ENCODE results near the gene F8.

GRCh38 chrX:154791939-154792338 lies 230.6 kb downstream of the F8 start:
- TF ChIP-seq, protein P1, sequence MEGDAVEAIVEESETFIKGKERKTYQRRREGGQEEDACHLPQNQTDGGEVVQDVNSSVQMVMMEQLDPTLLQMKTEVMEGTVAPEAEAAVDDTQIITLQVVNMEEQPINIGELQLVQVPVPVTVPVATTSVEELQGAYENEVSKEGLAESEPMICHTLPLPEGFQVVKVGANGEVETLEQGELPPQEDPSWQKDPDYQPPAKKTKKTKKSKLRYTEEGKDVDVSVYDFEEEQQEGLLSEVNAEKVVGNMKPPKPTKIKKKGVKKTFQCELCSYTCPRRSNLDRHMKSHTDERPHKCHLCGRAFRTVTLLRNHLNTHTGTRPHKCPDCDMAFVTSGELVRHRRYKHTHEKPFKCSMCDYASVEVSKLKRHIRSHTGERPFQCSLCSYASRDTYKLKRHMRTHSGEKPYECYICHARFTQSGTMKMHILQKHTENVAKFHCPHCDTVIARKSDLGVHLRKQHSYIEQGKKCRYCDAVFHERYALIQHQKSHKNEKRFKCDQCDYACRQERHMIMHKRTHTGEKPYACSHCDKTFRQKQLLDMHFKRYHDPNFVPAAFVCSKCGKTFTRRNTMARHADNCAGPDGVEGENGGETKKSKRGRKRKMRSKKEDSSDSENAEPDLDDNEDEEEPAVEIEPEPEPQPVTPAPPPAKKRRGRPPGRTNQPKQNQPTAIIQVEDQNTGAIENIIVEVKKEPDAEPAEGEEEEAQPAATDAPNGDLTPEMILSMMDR (conservative IDR thresholded peaks at IDR 0.05) = no peak
- no peak for TF ChIP-seq ZFX (IDR thresholded peaks at IDR 0.05)
